GM13976 (cell line): ENCODE data around the gene CTIF.

Experiments used
- DNase-seq: peaks from one replicate; pipeline ENCODE4 v3.0.0; 2012; ENCODE audit warnings: low spot score
- in situ Hi-C: fragments of 300-500 bp; cut with MboI; formaldehyde crosslinking; loops from one replicate; pipeline ENCODE4 v1.12.0; 2022; ENCODE audit warnings: low sequenced_read_pairs, mixed read lengths, inconsistent platforms; ENCODE audit not compliant: unreplicated experiment
- TF ChIP-seq, protein P1 (sequence below): IDR thresholded peaks from 2 replicates; pipeline ENCODE4 v1.5.1; 2012; ENCODE audit warnings: borderline replicate concordance, mild to moderate bottlenecking; ENCODE audit not compliant: insufficient read depth; ENCODE audit errors: extremely low read depth, missing control alignments, control extremely low read depth

CTIF gene

DNA sequence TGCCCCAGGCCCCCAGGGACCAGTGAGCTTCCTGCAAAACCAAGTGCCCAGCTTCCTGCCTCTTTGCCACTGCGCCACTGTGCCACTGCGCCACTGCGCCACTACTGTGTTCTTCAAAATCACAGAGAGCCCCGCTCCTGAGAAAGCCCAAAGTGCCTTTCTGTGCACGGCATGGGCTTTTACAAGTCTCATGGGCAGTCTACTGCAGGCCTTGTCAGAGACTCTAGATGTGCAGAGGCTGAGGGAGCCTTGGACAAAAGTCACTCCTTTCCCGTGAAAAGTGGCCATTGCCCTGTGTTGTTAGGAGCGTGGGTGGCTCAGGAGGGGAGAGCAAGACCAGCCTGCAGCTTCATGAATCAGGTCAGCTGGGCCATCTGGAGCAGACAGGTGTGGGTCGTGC is 231.4 kb downstream of the CTIF start:
- in situ Hi-C loops, result no loop called here

GRCh38 chr18:48771641-48772375 is 233.0 kb downstream of the CTIF start:
- in situ Hi-C loops, result no loop called here
- TF ChIP-seq, protein P1, sequence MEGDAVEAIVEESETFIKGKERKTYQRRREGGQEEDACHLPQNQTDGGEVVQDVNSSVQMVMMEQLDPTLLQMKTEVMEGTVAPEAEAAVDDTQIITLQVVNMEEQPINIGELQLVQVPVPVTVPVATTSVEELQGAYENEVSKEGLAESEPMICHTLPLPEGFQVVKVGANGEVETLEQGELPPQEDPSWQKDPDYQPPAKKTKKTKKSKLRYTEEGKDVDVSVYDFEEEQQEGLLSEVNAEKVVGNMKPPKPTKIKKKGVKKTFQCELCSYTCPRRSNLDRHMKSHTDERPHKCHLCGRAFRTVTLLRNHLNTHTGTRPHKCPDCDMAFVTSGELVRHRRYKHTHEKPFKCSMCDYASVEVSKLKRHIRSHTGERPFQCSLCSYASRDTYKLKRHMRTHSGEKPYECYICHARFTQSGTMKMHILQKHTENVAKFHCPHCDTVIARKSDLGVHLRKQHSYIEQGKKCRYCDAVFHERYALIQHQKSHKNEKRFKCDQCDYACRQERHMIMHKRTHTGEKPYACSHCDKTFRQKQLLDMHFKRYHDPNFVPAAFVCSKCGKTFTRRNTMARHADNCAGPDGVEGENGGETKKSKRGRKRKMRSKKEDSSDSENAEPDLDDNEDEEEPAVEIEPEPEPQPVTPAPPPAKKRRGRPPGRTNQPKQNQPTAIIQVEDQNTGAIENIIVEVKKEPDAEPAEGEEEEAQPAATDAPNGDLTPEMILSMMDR, result no peak
- DNase-seq, result no peak

More for the DNA sequence above, 231.4 kb downstream of the CTIF start:
- DNase-seq, result no peak
- TF ChIP-seq, protein P1, result no peak

GRCh38 chr18:48772457-48772856 is 233.6 kb downstream of the CTIF start:
- no peak for DNase-seq
- in situ Hi-C loops, result no loop called here
- TF ChIP-seq, protein P1, result no peak

DNA sequence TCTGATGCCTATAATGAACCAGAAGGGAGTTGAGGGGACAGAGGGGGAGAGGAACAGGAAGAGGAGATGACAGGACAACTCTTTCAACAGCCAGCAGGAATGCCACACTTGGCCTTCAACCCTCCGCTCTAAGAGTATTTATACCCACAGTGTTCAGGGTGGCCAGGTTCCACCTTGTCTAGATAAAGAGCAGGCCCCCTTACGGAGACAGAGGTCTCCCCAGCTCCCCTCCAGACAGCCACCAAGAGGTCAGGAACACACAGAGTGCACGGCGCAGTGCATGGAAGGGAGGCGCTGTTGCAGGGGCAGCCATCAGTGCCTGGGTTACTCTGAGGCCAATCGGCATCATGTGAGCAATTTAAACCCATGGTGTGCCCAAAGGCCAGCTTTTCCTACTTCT is 235.0 kb downstream of the CTIF start:
- DNase-seq, result no peak
- TF ChIP-seq, protein P1, result no peak
- in situ Hi-C loops, result no loop called here

- DNase-seq, result no peak
- TF ChIP-seq, protein P1, result no peak
- in situ Hi-C loops, result no loop called here
Measured at GRCh38 chr18:48774941-48775340, 236.1 kb downstream of the CTIF start.

DNA sequence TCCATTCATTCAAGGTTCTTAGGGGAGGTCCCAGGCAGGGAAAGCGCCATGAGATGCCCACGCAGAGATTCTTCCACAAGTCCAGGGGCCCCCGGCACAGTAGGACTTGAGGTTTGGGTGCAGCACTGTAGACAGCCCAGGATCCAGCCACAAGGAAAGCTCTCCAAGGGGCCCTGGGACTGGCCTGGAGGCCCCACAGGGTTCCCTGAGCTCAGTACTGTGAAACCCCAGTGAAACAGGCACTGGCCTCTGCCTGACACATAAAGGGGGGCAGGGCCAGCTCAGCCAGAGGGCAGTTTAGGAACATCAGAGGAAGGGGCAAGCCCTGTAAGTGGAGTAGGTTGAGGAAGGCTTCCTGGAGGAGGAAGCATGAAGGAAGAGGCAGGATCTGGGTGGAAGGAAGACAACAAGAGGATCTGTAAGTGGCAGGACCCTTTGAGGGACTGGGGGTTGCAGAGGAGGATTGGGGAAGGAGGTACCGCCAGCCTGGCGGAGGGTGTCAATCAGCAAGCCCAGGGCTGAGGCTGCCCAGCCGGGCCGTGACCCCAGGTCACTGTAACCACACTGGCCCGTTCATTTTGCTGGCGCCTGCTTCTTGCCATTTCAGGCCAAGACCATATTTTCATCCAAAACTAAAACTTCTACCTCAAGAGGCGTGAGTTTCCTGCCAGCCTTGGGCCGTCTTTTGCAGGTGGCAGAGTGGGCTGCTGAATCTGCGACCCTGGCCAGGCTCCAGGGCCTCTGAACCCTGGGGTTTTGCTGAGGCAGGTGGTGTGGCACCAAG is 236.7 kb downstream of the CTIF start:
- in situ Hi-C loops, result no loop called here
- TF ChIP-seq, protein P1, result no peak
- DNase-seq, result no peak
